Measurements from ENCODE around the gene FAM171A1. TPM values are rescaled to one million over a fixed set of nuclear protein-coding genes. Genes with fewer than 3 reads are reported as not detected.

Gene FAM171A1
- total and polyA plus RNA-seq, 2 of the 13 experiments (the other 11 are each of a cell fraction or from before 2014, with no cell fraction given), result 21.5 to 34.7 TPM

GRCh38 chr10:15320522-15321203 lies 50.4 kb downstream of the FAM171A1 start (continued):
- no peak for TF ChIP-seq RFX3 (CRISPR knock-in tag; IDR thresholded peaks at IDR 0.05)

- intact Hi-C loops (cut with micrococcal nuclease; ENCODE audit: unreplicated experiment) (no loop called here), in situ Hi-C loops (cut with HindIII; ENCODE audit: extremely low pct_ligation_motif_present, low pct_unique_long_range_greater_than_20kb) (no loop called here)
- CTCF ChIA-PET (ENCODE audit: low intra/inter-chr PET ratio, low total read pairs), result no interaction called here
- peak; percentile 60 for FAIRE-seq
- H3K27me3 ChIP-seq (ENCODE audit: control insufficient read depth in 1 of 2, insufficient read depth in 2 of 2, low read length in 2 of 2), result no peaks in the 10 kb centered on the region
- no peak for ATAC-seq
- H3K27ac ChIP-seq (ENCODE audit: extremely low read length, insufficient read depth, low read length), result no peak overlapping the region
- H3K4me3 ChIP-seq (replicated peaks in 1 of 3; ENCODE audit: insufficient read depth in 1 of 3, low read depth in 2 of 3, low read length in 3 of 3), result no peak overlapping the region
- POLR2A ChIA-PET, result no interaction called here
- TF ChIP-seq U2AF2 (IDR thresholded peaks at IDR 0.05; ENCODE audit: low read depth, low read length) (no peak), DMAP1 (CRISPR knock-in tag; IDR thresholded peaks at IDR 0.05) (no peak), ZNF510 (CRISPR knock-in tag; IDR thresholded peaks at IDR 0.05; ENCODE audit: low read depth) (no peak), NR2C2 (CRISPR knock-in tag; IDR thresholded peaks at IDR 0.05; ENCODE audit: borderline replicate concordance) (no peak), MBNL3 (CRISPR knock-in tag; conservative IDR thresholded peaks at IDR 0.05) (no peak), RERE (CRISPR knock-in tag; IDR thresholded peaks at IDR 0.05; ENCODE audit: low read depth) (no peak), ZNF414 (CRISPR knock-in tag; IDR thresholded peaks at IDR 0.05) (no peak), ZNF224 (CRISPR knock-in tag; IDR thresholded peaks at IDR 0.05) (no peak)
- WGBS (ENCODE audit: low lambda C conversion rate), result 98% methylated on average over 7 of the region's 7 CpGs
- DNase-seq (ENCODE audit: low spot score), result no peak
- no peak overlapping the region for H2AFZ ChIP-seq (ENCODE audit: low read length)
- H3K9me3 ChIP-seq (ENCODE audit: low read length), result no peaks in the 10 kb centered on the region
- H3K9ac ChIP-seq (ENCODE audit: insufficient read depth, low read depth, low read length), result no peak overlapping the region
- peaks cover under 1 to 10% of the 10 kb centered on the region in 2 experiments; a peak in 3 of 5 replicates for H3K36me3 ChIP-seq (replicated peaks in 1 of 2; ENCODE audit: control insufficient read depth in 1 of 2, insufficient read depth in 2 of 2, low read length in 2 of 2)
- H3K79me2 ChIP-seq (ENCODE audit: insufficient read depth, low read length), result peaks cover 28% of the 10 kb centered on the region
- peaks cover 27% of the 10 kb centered on the region for H3K4me1 ChIP-seq (ENCODE audit: insufficient read depth, low read length)
- no peaks in the 10 kb centered on the region; the same call in 1 of the 2 replicates for H4K20me1 ChIP-seq (ENCODE audit: insufficient read depth, low read length)
- no peak overlapping the region for H3K4me2 ChIP-seq (ENCODE audit: low read depth, low read length)
- no TSS peak for BruUV-seq (replicated peaks)
Measured at GRCh38 chr10:15320118-15320517, 51.0 kb downstream of the FAM171A1 start.
